SK-N-MC (cell line): Measurements from ENCODE around the gene EVL.

Experiments
- EZH2 ChIP-seq: fragments of 200-600 bp; sonication (generic); IDR thresholded peaks from one replicate; pipeline ENCODE4 v1.6.1; 2017; ENCODE audit warnings: antibody characterized with exemption
- POLR2AphosphoS5 ChIP-seq: IDR thresholded peaks from 2 replicates; pipeline ENCODE4 v1.6.1; 2012; ENCODE audit warnings: mild to moderate bottlenecking, low read depth, low read length, borderline replicate concordance

DNA sequence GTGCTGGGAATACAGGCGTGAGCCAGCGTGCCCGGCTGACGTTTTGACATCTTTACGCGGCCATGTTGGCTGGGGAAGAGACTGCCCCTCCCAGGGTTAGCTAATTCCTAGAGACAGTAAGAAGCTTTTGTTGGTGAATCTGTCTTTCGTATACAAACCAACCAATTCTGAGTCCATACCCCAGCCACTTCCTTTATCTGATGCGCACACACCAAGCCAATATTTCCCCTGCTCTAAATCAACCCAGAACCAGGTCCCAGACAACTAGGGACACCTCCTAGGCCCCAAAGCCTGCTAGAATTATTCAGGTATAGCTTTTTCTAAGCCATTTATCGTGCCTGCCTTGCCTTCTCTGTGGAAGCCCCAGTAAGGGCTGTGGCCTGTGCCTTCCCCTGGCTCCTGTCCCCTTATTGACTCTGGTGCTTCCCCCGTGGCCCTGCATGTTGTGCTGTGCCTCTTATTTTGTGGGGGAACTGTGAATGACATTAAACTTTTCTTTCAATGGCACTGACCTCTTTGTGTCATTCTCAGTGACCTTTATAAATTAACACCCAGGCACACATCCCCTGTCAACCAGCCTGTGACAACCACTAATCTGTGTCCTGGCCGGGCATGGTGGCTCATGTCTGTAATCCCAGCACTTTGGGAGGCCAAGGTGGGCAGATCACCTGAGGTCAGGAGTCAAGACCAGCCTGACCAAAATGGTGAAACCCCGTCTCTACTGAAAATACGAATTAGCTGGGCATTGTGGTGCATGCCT is 10.7 kb upstream of the EVL start:
- no peak for TF ChIP-seq POLR2AphosphoS5
- no peak for TF ChIP-seq EZH2
